GM23338 (cell line): ENCODE data around the gene C2CD3.

ENCODE experiments used
- CREB1 ChIP-seq: fragments of 250-450 bp; sonication (Bioruptor Pico); IDR thresholded peaks from 2 replicates; pipeline ENCODE4 v1.5.0; 2020; ENCODE audit warnings: low read depth, mild to moderate bottlenecking, moderate library complexity
- EZH2 ChIP-seq: fragments of 200-600 bp; sonication (generic); IDR thresholded peaks from one replicate; pipeline ENCODE4 v1.8.0; 2017; ENCODE audit warnings: antibody characterized with exemption, mild to moderate bottlenecking, low read depth; ENCODE audit not compliant: unreplicated experiment
- EZH2phosphoT487 ChIP-seq: fragments of 200-600 bp; sonication (generic); IDR thresholded peaks from one replicate; pipeline ENCODE4 v1.8.1; 2018; ENCODE audit warnings: antibody characterized with exemption; ENCODE audit not compliant: unreplicated experiment
- POLR2AphosphoS5 ChIP-seq: IDR thresholded peaks from 2 replicates; pipeline ENCODE4 v1.6.1; 2016; ENCODE audit warnings: antibody characterized with exemption, low read depth
- REST ChIP-seq: IDR thresholded peaks from one replicate; pipeline ENCODE4 v1.6.1; 2018; ENCODE audit warnings: antibody characterized with exemption; ENCODE audit not compliant: unreplicated experiment
- TF ChIP-seq, protein P1 (sequence below), 2 experiments: fragments of 200-600 bp in 1 of 2; sonication (generic) in 1 of 2; conservative IDR thresholded peaks; 2 replicates each; pipeline versions ENCODE4 v1.5.1 to v1.6.1; 2016 to 2017; ENCODE audit warnings: antibody characterized with exemption in 2 of 2, low read depth in 2 of 2, mild to moderate bottlenecking in 2 of 2, moderate library complexity in 1 of 2

DNA sequence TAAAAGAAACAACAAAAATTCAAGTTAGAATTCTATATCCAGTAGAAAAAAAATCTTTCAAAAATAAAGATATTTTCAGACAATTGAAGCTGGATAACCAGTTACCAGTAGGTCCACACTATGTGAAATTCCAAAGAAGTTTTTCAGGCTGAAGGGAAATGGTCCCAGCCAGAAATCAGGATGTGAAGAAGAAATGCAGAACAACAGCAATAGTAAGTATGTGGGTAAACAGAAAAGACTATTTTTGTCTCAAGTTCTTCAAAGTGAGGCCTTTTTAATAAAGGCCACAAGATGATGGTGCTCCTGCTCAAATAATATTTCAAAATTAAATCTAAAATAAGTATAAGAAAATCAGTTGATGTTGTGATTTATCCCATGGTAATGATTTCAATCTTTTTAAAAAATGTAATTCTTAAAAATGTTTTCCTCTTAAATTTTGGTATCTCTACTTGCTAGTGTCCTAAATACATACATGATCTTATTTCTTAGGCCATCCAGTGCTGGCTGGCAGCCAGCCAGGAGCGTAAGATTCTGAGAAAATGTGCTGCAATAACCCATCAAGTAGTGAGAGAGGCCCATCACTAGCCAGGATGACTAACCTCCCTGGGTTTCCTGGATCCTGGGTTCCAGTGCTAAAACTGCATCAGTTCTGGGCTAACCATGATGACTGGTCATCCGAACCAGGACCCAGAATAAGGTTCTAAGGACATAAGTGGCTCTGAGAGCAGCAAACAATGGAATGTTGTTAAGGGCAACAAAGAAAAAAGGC lies 146.4 kb downstream of the C2CD3 start:
- TF ChIP-seq EZH2, result no peak
- TF ChIP-seq, protein P1, sequence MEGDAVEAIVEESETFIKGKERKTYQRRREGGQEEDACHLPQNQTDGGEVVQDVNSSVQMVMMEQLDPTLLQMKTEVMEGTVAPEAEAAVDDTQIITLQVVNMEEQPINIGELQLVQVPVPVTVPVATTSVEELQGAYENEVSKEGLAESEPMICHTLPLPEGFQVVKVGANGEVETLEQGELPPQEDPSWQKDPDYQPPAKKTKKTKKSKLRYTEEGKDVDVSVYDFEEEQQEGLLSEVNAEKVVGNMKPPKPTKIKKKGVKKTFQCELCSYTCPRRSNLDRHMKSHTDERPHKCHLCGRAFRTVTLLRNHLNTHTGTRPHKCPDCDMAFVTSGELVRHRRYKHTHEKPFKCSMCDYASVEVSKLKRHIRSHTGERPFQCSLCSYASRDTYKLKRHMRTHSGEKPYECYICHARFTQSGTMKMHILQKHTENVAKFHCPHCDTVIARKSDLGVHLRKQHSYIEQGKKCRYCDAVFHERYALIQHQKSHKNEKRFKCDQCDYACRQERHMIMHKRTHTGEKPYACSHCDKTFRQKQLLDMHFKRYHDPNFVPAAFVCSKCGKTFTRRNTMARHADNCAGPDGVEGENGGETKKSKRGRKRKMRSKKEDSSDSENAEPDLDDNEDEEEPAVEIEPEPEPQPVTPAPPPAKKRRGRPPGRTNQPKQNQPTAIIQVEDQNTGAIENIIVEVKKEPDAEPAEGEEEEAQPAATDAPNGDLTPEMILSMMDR (conservative IDR thresholded peaks at IDR 0.05; ENCODE audit: low read depth in 2 of 2), result no peak
- no peak for TF ChIP-seq REST
- TF ChIP-seq POLR2AphosphoS5, result no peak
- no peak for TF ChIP-seq EZH2phosphoT487
- TF ChIP-seq CREB1, result no peak
